Measurements from ENCODE around the gene RALGPS1. TPM values are rescaled to one million over a fixed set of nuclear protein-coding genes. Genes with fewer than 3 reads are reported as not detected.
"Not testable (repeated sequence)": the region's sequence is repeated elsewhere in the genome, so short reads cannot be mapped to it uniquely, and the experiment has no call there.

RALGPS1 gene
- total RNA-seq, 1 donor from 2014 or later: 15.1 TPM

- ATAC-seq (peak; percentile 59), DNase-seq (ENCODE audit: low spot score) (no peak)
- intact Hi-C loops (cut with DNase I): no loop called here
Measured at GRCh38 chr9:127014216-127014909, 99.8 kb downstream of the RALGPS1 start.

- ATAC-seq: no peak
- intact Hi-C loops (cut with DNase I): no loop called here
Measured at GRCh38 chr9:127014910-127015540, 100.4 kb downstream of the RALGPS1 start.

GRCh38 chr9:127015921-127016512 lies 101.4 kb downstream of the RALGPS1 start:
- DNase-seq (ENCODE audit: low spot score): no peak
- intact Hi-C loops (cut with DNase I): no loop called here
- ATAC-seq: no peak

More at GRCh38 chr9:127014910-127015540, 100.4 kb downstream of the RALGPS1 start:
- DNase-seq (ENCODE audit: low spot score): no peak

- ATAC-seq; DNase-seq (ENCODE audit: low spot score); intact Hi-C loops (cut with DNase I): not testable (repeated sequence)
Measured at GRCh38 chr9:127017979-127018378, 103.4 kb downstream of the RALGPS1 start.

- DNase-seq (ENCODE audit: low spot score): no peak
- intact Hi-C loops (cut with DNase I): no loop called here
- no peak for ATAC-seq
Measured at GRCh38 chr9:127018935-127019334, 104.4 kb downstream of the RALGPS1 start.

- no peak for ATAC-seq
- DNase-seq (ENCODE audit: low spot score): no peak
- intact Hi-C loops (cut with DNase I): no loop called here
Measured at GRCh38 chr9:127020036-127020801, 105.6 kb downstream of the RALGPS1 start.

GRCh38 chr9:127020802-127021078 lies 106.2 kb downstream of the RALGPS1 start:
- no peak for DNase-seq (ENCODE audit: low spot score)
- no peak for ATAC-seq
- intact Hi-C loops (cut with DNase I): no loop called here

GRCh38 chr9:127021664-127022363 lies 107.2 kb downstream of the RALGPS1 start:
- intact Hi-C loops (cut with DNase I): no loop called here
- DNase-seq (ENCODE audit: low spot score): peak; percentile 91
- ATAC-seq: peak; percentile 99

GRCh38 chr9:127022913-127023660 lies 108.5 kb downstream of the RALGPS1 start:
- intact Hi-C loops (cut with DNase I): no loop called here
- no peak for DNase-seq (ENCODE audit: low spot score)
- peak; percentile 4 for ATAC-seq

- intact Hi-C loops (cut with DNase I): no loop called here
- no peak for DNase-seq (ENCODE audit: low spot score)
- no peak for ATAC-seq
Measured at GRCh38 chr9:127025042-127025441, 110.5 kb downstream of the RALGPS1 start.

- ATAC-seq (no peak), DNase-seq (ENCODE audit: low spot score) (no peak)
- intact Hi-C loops (cut with DNase I): no loop called here
Measured at GRCh38 chr9:127027694-127028093, 113.1 kb downstream of the RALGPS1 start.

GRCh38 chr9:127029548-127029947 lies 115.0 kb downstream of the RALGPS1 start:
- intact Hi-C loops (cut with DNase I): no loop called here
- no peak for ATAC-seq
- no peak for DNase-seq (ENCODE audit: low spot score)

- ATAC-seq (peak; percentile 35), DNase-seq (ENCODE audit: low spot score) (no peak)
- intact Hi-C loops (cut with DNase I): no loop called here
Measured at GRCh38 chr9:127030814-127031740, 116.5 kb downstream of the RALGPS1 start.

- no peak for ATAC-seq
- DNase-seq (ENCODE audit: low spot score): no peak
- intact Hi-C loops (cut with DNase I): no loop called here
Measured at GRCh38 chr9:127032256-127032655, 117.7 kb downstream of the RALGPS1 start.

- ATAC-seq: no peak
- intact Hi-C loops (cut with DNase I): no loop called here
- no peak for DNase-seq (ENCODE audit: low spot score)
Measured at GRCh38 chr9:127033061-127033460, 118.5 kb downstream of the RALGPS1 start.

- ATAC-seq: no peak
- intact Hi-C loops (cut with DNase I): no loop called here
- DNase-seq (ENCODE audit: low spot score): no peak
Measured at GRCh38 chr9:127033789-127034188, 119.2 kb downstream of the RALGPS1 start.

GRCh38 chr9:127034691-127035090 lies 120.1 kb downstream of the RALGPS1 start:
- ATAC-seq (no peak), DNase-seq (ENCODE audit: low spot score) (no peak)
- intact Hi-C loops (cut with DNase I): no loop called here

GRCh38 chr9:127035423-127035822 lies 120.8 kb downstream of the RALGPS1 start:
- DNase-seq (ENCODE audit: low spot score) (peak; percentile 72), ATAC-seq (peak; percentile 90)
- intact Hi-C loops (cut with DNase I): no loop called here

All from sciatic nerve (tissue), 2 donors.